ENCODE measurements around the gene BABAM2. TPM values are rescaled to one million over a fixed set of nuclear protein-coding genes. Genes with fewer than 3 reads are reported as not detected.

The BABAM2 gene
- total and polyA plus RNA-seq, 2 experiments from 2014 or later: 35.2 to 46.1 TPM

- 36 to 39% methylated on average over 9 of the region's 9 CpGs for WGBS, 2 experiments (ENCODE audit: low coverage in 1 of 2, low lambda C conversion rate in 2 of 2, missing lambda C conversion rate in 2 of 2)
- Histone ChIP-seq H3K9ac (peak overlapping the region; percentile 46; the same call in 1 of the 2 replicates), H3K9me2 (ENCODE audit: insufficient read depth) (no peaks in the 10 kb centered on the region)
Observed at GRCh38 chr2:28300485-28301341, 410.2 kb downstream of the BABAM2 start.

DNA sequence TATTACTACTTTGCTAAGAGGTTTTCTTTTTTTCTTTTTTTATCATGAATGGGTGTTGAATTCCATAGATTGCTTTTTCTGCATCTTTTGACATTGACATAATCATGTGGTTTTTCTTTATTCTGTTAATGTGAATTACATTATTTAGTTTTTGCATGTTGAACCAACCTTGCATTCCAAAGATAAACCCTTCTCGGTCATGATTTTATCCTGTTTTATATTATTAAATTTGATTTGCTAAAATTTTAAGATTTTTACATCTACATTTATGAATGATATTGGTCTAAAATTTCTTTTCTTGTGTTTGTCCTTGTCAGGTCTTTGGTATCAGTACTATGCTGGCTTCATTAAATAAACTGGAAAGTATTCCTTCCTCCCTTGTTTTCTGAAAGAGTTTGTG is 414.7 kb downstream of the BABAM2 start:
- WGBS, 2 experiments (ENCODE audit: low coverage in 1 of 2, low lambda C conversion rate in 2 of 2, missing lambda C conversion rate in 2 of 2): 93 to 98% methylated on average over 1 of the region's 1 CpG
- H4K20me1 ChIP-seq (ENCODE audit: insufficient read depth): no peaks in the 10 kb centered on the region
- no peaks in the 10 kb centered on the region for H3K27me3 ChIP-seq (replicated peaks; ENCODE audit: insufficient read depth)
- H3K27ac ChIP-seq: no peak overlapping the region
- H2AFZ ChIP-seq: no peak overlapping the region
- no peak overlapping the region for H3K9ac ChIP-seq
- no peak overlapping the region for H3K4me3 ChIP-seq
- H3K9me3 ChIP-seq (ENCODE audit: low read depth): no peaks in the 10 kb centered on the region
- TF ChIP-seq EZH2 (IDR thresholded peaks at IDR 0.05; ENCODE audit: insufficient read depth, poor library complexity, severe bottlenecking): no peak
- no peak for TF ChIP-seq EZH2phosphoT487 (IDR thresholded peaks at IDR 0.05; ENCODE audit: insufficient read depth, low read depth)
- no peaks in the 10 kb centered on the region for H3K36me3 ChIP-seq (ENCODE audit: low read depth)
- no peaks in the 10 kb centered on the region for H3K79me2 ChIP-seq (ENCODE audit: insufficient read depth)
- in situ Hi-C loops (cut with MboI): no loop called here
- no peaks in the 10 kb centered on the region for H3K9me2 ChIP-seq (ENCODE audit: insufficient read depth)
- no peak overlapping the region for H3K4me2 ChIP-seq (ENCODE audit: unreplicated experiment)
- peaks cover 9% of the 10 kb centered on the region; the same call in 1 of the 2 replicates for H3K4me1 ChIP-seq (ENCODE audit: insufficient read depth)
- peaks cover 9% of the 10 kb centered on the region; the same call in 1 of the 2 replicates for H3F3A ChIP-seq (ENCODE audit: insufficient read depth)
- no peak for DNase-seq

More at GRCh38 chr2:28300485-28301341, 410.2 kb downstream of the BABAM2 start:
- no peaks in the 10 kb centered on the region for H3K27me3 ChIP-seq (replicated peaks; ENCODE audit: insufficient read depth)
- H3K36me3 ChIP-seq (ENCODE audit: low read depth): no peaks in the 10 kb centered on the region
- peak overlapping the region; percentile 41 for H3K4me3 ChIP-seq
- H4K20me1 ChIP-seq (ENCODE audit: insufficient read depth): no peaks in the 10 kb centered on the region
- H3K9me3 ChIP-seq (ENCODE audit: low read depth): no peaks in the 10 kb centered on the region
- peak overlapping the region; percentile 22 for H3K4me2 ChIP-seq (ENCODE audit: unreplicated experiment)
- no peaks in the 10 kb centered on the region for H3K79me2 ChIP-seq (ENCODE audit: insufficient read depth)
- peak; percentile 36 for DNase-seq
- H2AFZ ChIP-seq: peak overlapping the region; percentile 54
- H3F3A ChIP-seq (ENCODE audit: insufficient read depth): peaks cover 26% of the 10 kb centered on the region
- TF ChIP-seq EZH2 (IDR thresholded peaks at IDR 0.05; ENCODE audit: insufficient read depth, poor library complexity, severe bottlenecking): no peak
- TF ChIP-seq EZH2phosphoT487 (IDR thresholded peaks at IDR 0.05; ENCODE audit: insufficient read depth, low read depth): no peak
- H3K4me1 ChIP-seq (ENCODE audit: insufficient read depth): peaks cover 25% of the 10 kb centered on the region
- in situ Hi-C loops (cut with MboI): no loop called here
- H3K27ac ChIP-seq: peak overlapping the region; percentile 32

GRCh38 chr2:28310107-28310506 is 419.6 kb downstream of the BABAM2 start:
- H4K20me1 ChIP-seq (ENCODE audit: insufficient read depth): no peaks in the 10 kb centered on the region
- H3K9me3 ChIP-seq (ENCODE audit: low read depth): no peaks in the 10 kb centered on the region
- DNase-seq: no peak
- TF ChIP-seq EZH2phosphoT487 (IDR thresholded peaks at IDR 0.05; ENCODE audit: insufficient read depth, low read depth) (no peak), EZH2 (IDR thresholded peaks at IDR 0.05; ENCODE audit: insufficient read depth, poor library complexity, severe bottlenecking) (no peak)
- H3K4me3 ChIP-seq: no peak overlapping the region
- H3K4me1 ChIP-seq (ENCODE audit: insufficient read depth): 0 out of 2 replicates have a peak, but pooled peaks cover 5% of the 10 kb centered on the region
- no peak overlapping the region for H3K9ac ChIP-seq
- no peaks in the 10 kb centered on the region for H3K9me2 ChIP-seq (ENCODE audit: insufficient read depth)
- in situ Hi-C loops (cut with MboI): no loop called here
- H2AFZ ChIP-seq: no peak overlapping the region
- no peaks in the 10 kb centered on the region for H3K79me2 ChIP-seq (ENCODE audit: insufficient read depth)
- WGBS, 2 experiments (ENCODE audit: low coverage in 1 of 2, low lambda C conversion rate in 2 of 2, missing lambda C conversion rate in 2 of 2): 87 to 97% methylated on average over 2 of the region's 2 CpGs
- H3K4me2 ChIP-seq (ENCODE audit: unreplicated experiment): no peak overlapping the region
- no peaks in the 10 kb centered on the region for H3K36me3 ChIP-seq (ENCODE audit: low read depth)
- H3K27me3 ChIP-seq (replicated peaks; ENCODE audit: insufficient read depth): no peaks in the 10 kb centered on the region
- no peak overlapping the region for H3K27ac ChIP-seq
- no peaks in the 10 kb centered on the region for H3F3A ChIP-seq (ENCODE audit: insufficient read depth)

DNA sequence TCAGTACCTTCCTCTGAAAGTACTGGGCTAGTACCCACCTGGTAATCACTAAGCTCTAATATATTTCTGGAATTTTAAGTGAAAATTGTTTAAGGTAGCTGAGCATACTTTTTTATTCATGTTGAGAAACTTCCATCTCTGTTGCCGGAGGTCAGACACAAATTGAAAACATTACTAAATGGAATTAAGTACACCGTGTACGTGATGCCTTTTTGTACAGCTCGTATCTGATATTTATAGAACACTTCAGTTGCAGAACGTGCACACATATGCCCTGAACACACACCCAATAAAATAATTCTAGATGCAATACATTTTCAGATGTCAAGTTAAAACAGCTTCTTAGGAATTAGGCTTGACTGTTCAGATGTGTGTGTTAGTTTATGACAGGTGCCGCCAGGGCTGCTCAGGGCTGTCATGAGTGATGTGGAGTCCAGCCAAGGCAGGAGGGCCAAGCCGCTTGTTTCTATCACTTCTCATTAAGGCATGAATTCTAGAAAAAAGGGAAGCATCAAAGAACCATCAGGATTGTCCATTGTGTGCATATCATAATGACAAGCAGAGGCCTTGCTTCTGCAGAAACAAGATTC is 421.2 kb downstream of the BABAM2 start:
- Histone ChIP-seq H3K27ac (no peak overlapping the region), H2AFZ (no peak overlapping the region), H3K9me2 (ENCODE audit: insufficient read depth) (no peaks in the 10 kb centered on the region), H3K27me3 (replicated peaks; ENCODE audit: insufficient read depth) (no peaks in the 10 kb centered on the region), H3K79me2 (ENCODE audit: insufficient read depth) (no peaks in the 10 kb centered on the region), H3K4me3 (no peak overlapping the region), H3F3A (ENCODE audit: insufficient read depth) (no peaks in the 10 kb centered on the region), H3K9me3 (ENCODE audit: low read depth) (no peaks in the 10 kb centered on the region), H3K36me3 (ENCODE audit: low read depth) (no peaks in the 10 kb centered on the region), H4K20me1 (ENCODE audit: insufficient read depth) (no peaks in the 10 kb centered on the region), H3K4me1 (ENCODE audit: insufficient read depth) (0 out of 2 replicates have a peak, but pooled peaks cover 5% of the 10 kb centered on the region), H3K4me2 (ENCODE audit: unreplicated experiment) (no peak overlapping the region), H3K9ac (no peak overlapping the region)
- DNase-seq: no peak
- 85 to 88% methylated on average over 7 of the region's 7 CpGs for WGBS, 2 experiments (ENCODE audit: low coverage in 1 of 2, low lambda C conversion rate in 2 of 2, missing lambda C conversion rate in 2 of 2)
- TF ChIP-seq EZH2phosphoT487 (IDR thresholded peaks at IDR 0.05; ENCODE audit: insufficient read depth, low read depth) (no peak), EZH2 (IDR thresholded peaks at IDR 0.05; ENCODE audit: insufficient read depth, poor library complexity, severe bottlenecking) (no peak)
- in situ Hi-C loops (cut with MboI): no loop called here
